MM.1S (cell line): ENCODE measurements around the gene NAT10.

Source experiments
- CTCF ChIP-seq: fragments of 300-600 bp; sonication (generic); IDR thresholded peaks from 2 replicates; pipeline ENCODE4 v1.5.1; 2016; ENCODE audit warnings: antibody characterized with exemption, low read length, mixed read lengths
- EZH2 ChIP-seq: fragments of 300-600 bp; sonication (generic); optimal IDR thresholded peaks from 2 replicates; pipeline ENCODE3; 2017; ENCODE audit warnings: low read depth, mild to moderate bottlenecking, antibody characterized with exemption, low read length, mixed read lengths

- TF ChIP-seq CTCF: no peak
- no peak for TF ChIP-seq EZH2
Observed at GRCh38 chr11:34151166-34151565, 45.7 kb downstream of the NAT10 start.
